HG02884 (cell line): ENCODE measurements around the gene PAX1.

ENCODE experiments used
- ATAC-seq: cut with Tn5 transposase; IDR thresholded peaks from one replicate; pipeline ENCODE4 v1.9.1; 2021; ENCODE audit warnings: mild to moderate bottlenecking, moderate library complexity; ENCODE audit not compliant: unreplicated experiment

The PAX1 gene

GRCh38 chr20:21705575-21706260 lies at the start of gene PAX1:
PAX1 (plus strand) TSS chr20:21705664; CDS start chr20:21705713, 49 bp downstream.
- ATAC-seq: no peak

- no peak for ATAC-seq
These were observed 49.0 kb upstream of the PAX1 start for GRCh38 chr20:21656308-21657067.

GRCh38 chr20:21661488-21662055 lies 43.9 kb upstream of the PAX1 start:
- no peak for ATAC-seq

GRCh38 chr20:21663465-21663864 lies 42.0 kb upstream of the PAX1 start:
- no peak for ATAC-seq

- no peak for ATAC-seq
These were observed 39.6 kb upstream of the PAX1 start for GRCh38 chr20:21665687-21666446.

GRCh38 chr20:21670126-21670525 lies 35.3 kb upstream of the PAX1 start:
- ATAC-seq: no peak

GRCh38 chr20:21670981-21671380 lies 34.5 kb upstream of the PAX1 start:
- no peak for ATAC-seq

- no peak for ATAC-seq
These were observed 28.2 kb upstream of the PAX1 start for GRCh38 chr20:21677261-21677660.

GRCh38 chr20:21677781-21678180 lies 27.7 kb upstream of the PAX1 start:
- no peak for ATAC-seq

GRCh38 chr20:21681234-21681921 lies 24.1 kb upstream of the PAX1 start:
- ATAC-seq: no peak

GRCh38 chr20:21681922-21682318 lies 23.5 kb upstream of the PAX1 start:
- ATAC-seq: no peak

- no peak for ATAC-seq
These were observed 22.9 kb upstream of the PAX1 start for GRCh38 chr20:21682521-21682954.

- no peak for ATAC-seq
These were observed 20.8 kb upstream of the PAX1 start for GRCh38 chr20:21684671-21685070.

- ATAC-seq: no peak
These were observed 19.5 kb upstream of the PAX1 start for GRCh38 chr20:21685981-21686380.

- ATAC-seq: no peak
These were observed 12.1 kb upstream of the PAX1 start for GRCh38 chr20:21693322-21693721.

GRCh38 chr20:21698494-21699215 lies 6.8 kb upstream of the PAX1 start:
- no peak for ATAC-seq

- no peak for ATAC-seq
These were observed 6.3 kb upstream of the PAX1 start for GRCh38 chr20:21699216-21699508.

GRCh38 chr20:21701171-21701876 lies 4.1 kb upstream of the PAX1 start:
- ATAC-seq: no peak

GRCh38 chr20:21702016-21702415 lies 3.4 kb upstream of the PAX1 start:
- no peak for ATAC-seq
